Activated gamma-delta T cell treated with Interleukin-2 at 50 U/mL for 16 hours (primary cell): Measurements from ENCODE around the gene MSANTD1.

Source experiments
- DNase-seq: peaks from one replicate; pipeline ENCODE4 v3.0.0-alpha.2; 2020

Gene MSANTD1

GRCh38 chr4:3250438-3250955 is 1.5 kb downstream of the MSANTD1 start:
- no peak for DNase-seq

GRCh38 chr4:3250956-3251690 is 2.2 kb downstream of the MSANTD1 start:
- no peak for DNase-seq

GRCh38 chr4:3251691-3252479 is 2.9 kb downstream of the MSANTD1 start:
- peak; percentile 2 for DNase-seq

GRCh38 chr4:3252480-3252828 is 3.5 kb downstream of the MSANTD1 start:
- no peak for DNase-seq

- peak; percentile 1 for DNase-seq
Observed at GRCh38 chr4:3252831-3253641, 4.1 kb downstream of the MSANTD1 start.

GRCh38 chr4:3253808-3254207 is 4.8 kb downstream of the MSANTD1 start:
- DNase-seq = peak; percentile 0

- DNase-seq = peak; percentile 2
Observed at GRCh38 chr4:3254302-3255131, 5.6 kb downstream of the MSANTD1 start.

GRCh38 chr4:3255611-3256186 is 6.7 kb downstream of the MSANTD1 start:
- peak; percentile 1 for DNase-seq

- no peak for DNase-seq
Observed at GRCh38 chr4:3256230-3257102, 7.5 kb downstream of the MSANTD1 start.

GRCh38 chr4:3257103-3257555 is 8.2 kb downstream of the MSANTD1 start:
- DNase-seq = no peak

GRCh38 chr4:3257556-3258482 is 8.9 kb downstream of the MSANTD1 start:
- DNase-seq = no peak

- DNase-seq = no peak
Observed at GRCh38 chr4:3261411-3262207, 12.7 kb downstream of the MSANTD1 start.

GRCh38 chr4:3262208-3263052 is 13.5 kb downstream of the MSANTD1 start:
- DNase-seq = no peak

- DNase-seq = no peak
Observed at GRCh38 chr4:3263053-3263875, 14.3 kb downstream of the MSANTD1 start.

- DNase-seq = no peak
Observed at GRCh38 chr4:3263876-3264193, 14.9 kb downstream of the MSANTD1 start.

GRCh38 chr4:3266076-3266475 is 17.1 kb downstream of the MSANTD1 start:
- DNase-seq = no peak
